Fibroblast of lung (primary cell): ENCODE measurements around the gene APAF1. TPM values are rescaled to one million over a fixed set of nuclear protein-coding genes. Genes with fewer than 3 reads are reported as not detected.
"Not testable (repeated sequence)": the region's sequence is repeated elsewhere in the genome, so short reads cannot be mapped to it uniquely, and the experiment has no call there.

ENCODE experiments used
- DNase-seq, 2 donors: peaks; one replicate each; pipeline versions ENCODE4 v3.0.0 to v3.0.0-alpha.2; 2010; ENCODE audit warnings: low read depth in 2 of 2
- H2AFZ ChIP-seq: 2 replicates; pipeline ENCODE4 v1.5.1; 2012; ENCODE audit warnings: low read length, control low read depth, inconsistent platforms
- H3K27ac ChIP-seq: 2 replicates; pipeline ENCODE4 v1.5.1; 2011; ENCODE audit warnings: low read length, control low read depth; ENCODE audit not compliant: insufficient read depth
- H3K27me3 ChIP-seq: 2 replicates; pipeline ENCODE4 v1.5.1; 2011; ENCODE audit warnings: mild to moderate bottlenecking, low read length; ENCODE audit not compliant: control insufficient read depth, insufficient read depth
- H3K36me3 ChIP-seq: 2 replicates; pipeline ENCODE4 v1.5.1; 2011; ENCODE audit warnings: low read length; ENCODE audit not compliant: control insufficient read depth, insufficient read depth
- H3K4me1 ChIP-seq: 2 replicates; pipeline ENCODE4 v1.5.1; 2011; ENCODE audit warnings: low read length; ENCODE audit not compliant: control insufficient read depth, insufficient read depth; ENCODE audit errors: extremely low read depth
- H3K4me2 ChIP-seq: 2 replicates; pipeline ENCODE4 v1.5.1; 2011; ENCODE audit warnings: low read length, control low read depth; ENCODE audit not compliant: insufficient read depth; ENCODE audit errors: extremely low read depth
- H3K4me3 ChIP-seq, 4 experiments: fragments of 200-600 bp in 1 of 4; sonication (generic) in 1 of 4; replicated peaks in 1 of 4; 2 replicates each; pipeline ENCODE4 v1.5.1; 2011 to 2016; ENCODE audit warnings: low read length in 4 of 4, low read depth in 3 of 4, mild to moderate bottlenecking in 3 of 4, control low read depth in 2 of 4, inconsistent platforms in 1 of 4, mixed read lengths in 1 of 4; ENCODE audit not compliant: insufficient read depth in 1 of 4; ENCODE audit errors: control extremely low read depth in 1 of 4
- H3K79me2 ChIP-seq: 2 replicates; pipeline ENCODE4 v1.5.1; 2012; ENCODE audit warnings: mild to moderate bottlenecking, low read length, inconsistent platforms; ENCODE audit not compliant: control insufficient read depth, insufficient read depth
- H3K9ac ChIP-seq: 2 replicates; pipeline ENCODE4 v1.5.1; 2011; ENCODE audit warnings: mild to moderate bottlenecking, low read length, control low read depth; ENCODE audit not compliant: insufficient read depth
- H3K9me3 ChIP-seq: 2 replicates; pipeline ENCODE4 v1.5.1; 2012; ENCODE audit warnings: low read depth, low read length; ENCODE audit not compliant: control insufficient read depth, insufficient read depth
- H4K20me1 ChIP-seq: 2 replicates; pipeline ENCODE4 v1.5.1; 2011; ENCODE audit warnings: low read length; ENCODE audit not compliant: control insufficient read depth, insufficient read depth; ENCODE audit errors: extremely low read depth
- CTCF ChIP-seq, 2 donors: IDR thresholded peaks in 1 of 2; conservative IDR thresholded peaks in 1 of 2; 1 replicate in 1 of 2; 2 replicates in 1 of 2; pipeline ENCODE4 v1.5.1; 2011 to 2012; ENCODE audit warnings: low read length in 2 of 2, control low read depth in 1 of 2, inconsistent platforms in 1 of 2, low read depth in 1 of 2, mild to moderate bottlenecking in 1 of 2
- EZH2 ChIP-seq: IDR thresholded peaks from 2 replicates; pipeline ENCODE4 v1.5.1; 2012; ENCODE audit warnings: low read length, control low read depth, mild to moderate bottlenecking; ENCODE audit errors: missing control alignments
- polyA minus RNA-seq: library from RNA; depleted of rRNA, polyadenylated mRNA; stranded (reverse); fragments of >200 nt; gene quantifications from 2 replicates; pipeline ENCODE4 v1.2.3, GENCODE V29; 2011; ENCODE audit warnings: low replicate concordance
- polyA plus RNA-seq, 2 donors: library from polyadenylated mRNA; depleted of rRNA in 1 of 2; stranded (reverse) in 1 of 2; unstranded in 1 of 2; fragments of >200 nt; gene quantifications; 2 replicates each; pipeline ENCODE4 v1.2.1, GENCODE V29; 2011 to 2012; ENCODE audit warnings: missing spikeins in 1 of 2
- total RNA-seq: library from RNA; depleted of rRNA; stranded (reverse); fragments of >200 nt; gene quantifications from 2 replicates; pipeline ENCODE4 v1.2.1, GENCODE V29; 2014

Gene APAF1
- 19.3 and 23.3 TPM in 2 replicates for total RNA-seq
- 13.6 and 14.8 TPM in 2 replicates for polyA plus RNA-seq
- 8.9 and 9.8 TPM in 2 replicates for polyA plus RNA-seq (2012)
- 4.4 and 6.8 TPM in 2 replicates for polyA minus RNA-seq

DNA sequence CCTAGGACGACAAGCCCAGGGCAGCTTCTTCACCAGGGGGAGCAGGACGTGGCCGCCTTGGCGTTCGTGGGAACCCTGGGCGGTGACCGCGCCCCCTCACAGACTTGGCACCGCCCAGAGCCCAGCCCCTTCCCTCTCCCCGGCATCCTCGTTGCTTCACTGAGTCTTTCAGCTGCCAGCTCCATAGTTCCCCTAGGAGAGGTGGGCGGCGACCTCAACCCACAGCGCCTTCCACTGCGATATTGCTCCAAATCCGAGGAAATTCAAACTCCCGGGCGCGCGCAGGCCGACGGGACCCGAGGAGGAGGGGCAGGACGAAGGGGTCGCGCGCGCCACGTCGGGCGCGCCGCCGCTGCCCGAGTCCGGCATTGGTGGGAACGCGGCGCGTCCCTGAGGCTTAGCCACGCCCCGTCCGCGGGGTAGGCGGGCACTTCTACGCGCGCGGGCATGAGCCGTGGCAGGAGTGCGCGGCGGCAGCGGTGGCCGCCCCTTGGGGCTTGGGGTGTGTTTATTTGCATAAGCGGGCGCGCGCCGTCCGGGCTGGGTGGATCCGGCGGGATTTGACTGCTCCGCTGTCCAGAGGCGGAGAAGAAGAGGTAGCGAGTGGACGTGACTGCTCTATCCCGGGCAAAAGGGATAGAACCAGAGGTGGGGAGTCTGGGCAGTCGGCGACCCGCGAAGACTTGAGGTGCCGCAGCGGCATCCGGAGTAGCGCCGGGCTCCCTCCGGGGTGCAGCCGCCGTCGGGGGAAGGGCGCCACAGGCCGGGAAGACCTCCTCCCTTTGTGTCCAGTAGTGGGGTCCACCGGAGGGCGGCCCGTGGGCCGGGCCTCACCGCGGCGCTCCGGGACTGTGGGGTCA, at the start of gene APAF1, which contains the start of gene IKBIP:
Gene APAF1, plus strand, starts transcription at position 579 of the 860 bp plus-strand sequence. CDS start 3,070 bp downstream, outside the sequence.
Gene IKBIP, minus strand, starts transcription at position 77 of the 860 bp plus-strand sequence. CDS start 87 bp downstream, outside the sequence.
- Histone ChIP-seq H4K20me1 (no peaks in the 10 kb centered on the region), H3K27ac (peak within 1 kb of the TSS; percentile 91), H3K4me2 (peak within 1 kb of the TSS; percentile 85), H3K4me1 (no peaks in the 10 kb centered on the region), H3K79me2 (peaks cover 80% of the 10 kb centered on the region), H3K9me3 (no peaks in the 10 kb centered on the region), H2AFZ (peak within 1 kb of the TSS; percentile 79), H3K36me3 (peaks cover 4% of the 10 kb centered on the region), H3K9ac (peak within 1 kb of the TSS; percentile 83), H3K27me3 (no peaks in the 10 kb centered on the region), H3K4me3 (peak within 1 kb of the TSS; percentile 74 to 98 (median 80))
- TF ChIP-seq CTCF (conservative IDR thresholded peaks at IDR 0.05 in 1 of 2, IDR thresholded peaks at IDR 0.05 in 1 of 2; ENCODE audit: low read depth in 1 of 2, low read length in 2 of 2) (no peak), EZH2 (no peak)
- DNase-seq = peak; percentile 95

GRCh38 chr12:98597313-98597712, 47.8 kb upstream of the APAF1 start:
- H3K4me1 ChIP-seq, H3K27me3 ChIP-seq, H2AFZ ChIP-seq, H3K4me2 ChIP-seq, DNase-seq, H3K4me3 ChIP-seq, H3K27ac ChIP-seq, H3K36me3 ChIP-seq, H3K9me3 ChIP-seq, H3K9ac ChIP-seq: not testable (repeated sequence)
- Histone ChIP-seq H3K79me2 (peaks cover 58% of the 10 kb centered on the region), H4K20me1 (peaks cover 10% of the 10 kb centered on the region)

DNA sequence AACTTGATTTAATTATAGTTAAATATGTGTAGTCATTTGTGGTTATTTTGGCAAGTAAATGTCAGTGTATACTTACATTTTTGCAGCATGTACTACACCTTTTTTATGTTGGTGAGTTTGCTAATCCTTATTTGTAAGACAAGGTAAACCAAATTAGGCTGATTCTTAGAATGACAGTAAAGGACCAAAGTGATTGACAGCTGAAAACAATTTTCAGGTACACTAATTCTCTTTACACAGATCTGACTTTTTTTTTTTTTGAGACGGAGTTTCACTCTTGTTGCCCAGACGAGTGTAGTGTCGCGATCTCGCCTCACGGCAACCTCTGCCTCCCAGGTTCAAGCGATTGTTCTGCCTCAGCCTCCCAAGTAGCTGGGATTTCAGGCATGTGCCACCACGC, 43.2 kb upstream of the APAF1 start:
- H3K4me2 ChIP-seq = no peak overlapping the region
- no peak for TF ChIP-seq CTCF (conservative IDR thresholded peaks at IDR 0.05 in 1 of 2, IDR thresholded peaks at IDR 0.05 in 1 of 2; ENCODE audit: low read depth in 1 of 2, low read length in 2 of 2)
- no peak for TF ChIP-seq EZH2
- DNase-seq = no peak
- H3K27ac ChIP-seq = no peak overlapping the region
- H4K20me1 ChIP-seq = no peaks in the 10 kb centered on the region
- peaks cover 16% of the 10 kb centered on the region for H3K36me3 ChIP-seq
- no peak overlapping the region for H3K4me3 ChIP-seq
- H2AFZ ChIP-seq = no peak overlapping the region
- H3K9me3 ChIP-seq = no peaks in the 10 kb centered on the region
- no peak overlapping the region for H3K9ac ChIP-seq
- H3K79me2 ChIP-seq = peaks cover 24% of the 10 kb centered on the region
- H3K4me1 ChIP-seq = no peaks in the 10 kb centered on the region
- no peaks in the 10 kb centered on the region for H3K27me3 ChIP-seq
